ENCODE data around the gene SNAPC4. TPM values are rescaled to one million over a fixed set of nuclear protein-coding genes. Genes with fewer than 3 reads are reported as not detected.

The SNAPC4 gene
- total and polyA plus RNA-seq, 9 of the 15 experiments (the other 6 are each of a cell fraction or from before 2014, with no cell fraction given) = 0.21 to 21.8 (median 8.8) TPM

GRCh38 chr9:136430588-136431234, 30.7 kb upstream of the SNAPC4 start:
- Histone ChIP-seq H3K9me3 (replicated peaks; ENCODE audit: control insufficient read depth, insufficient read depth, low read depth, low read length) (no peaks in the 10 kb centered on the region), H2AFZ (ENCODE audit: low read depth, low read length) (no peak overlapping the region), H3K9ac (ENCODE audit: insufficient read depth in 1 of 2, low read depth in 2 of 2, low read length in 2 of 2) (peak overlapping the region in 1 of 2 experiments; percentile 45; a peak in 1 of 4 replicates), H3K36me3 (ENCODE audit: control insufficient read depth, insufficient read depth, low read length) (peaks cover 55% of the 10 kb centered on the region; the same call in 2 of the 3 replicates), H3K4me3 (no peak overlapping the region), H4K20me1 (replicated peaks; ENCODE audit: control insufficient read depth, insufficient read depth, low read length) (0 out of 2 replicates have a peak, but pooled peaks cover 3% of the 10 kb centered on the region), H3K9me1 (ENCODE audit: control insufficient read depth, insufficient read depth, low read length) (peaks cover 9% of the 10 kb centered on the region), H3K27ac (ENCODE audit: extremely low read depth, low read depth, low read length) (no peak overlapping the region), H3K4me2 (ENCODE audit: insufficient read depth, low read length) (no peak overlapping the region), H3K4me1 (replicated peaks in 1 of 2; ENCODE audit: control insufficient read depth in 2 of 2, insufficient read depth in 2 of 2, low read length in 2 of 2) (peaks cover 0 to 31% of the 10 kb centered on the region in 2 experiments; a peak in 2 of 5 replicates), H3K79me2 (ENCODE audit: control insufficient read depth, insufficient read depth, low read length) (peaks cover 10% of the 10 kb centered on the region), H3K27me3 (ENCODE audit: control insufficient read depth in 2 of 2, insufficient read depth in 2 of 2, low read length in 2 of 2) (no peaks in the 10 kb centered on the region)
- FAIRE-seq (no peak), DNase-seq (ENCODE audit: extremely low read depth in 1 of 4, low spot score in 3 of 4) (no peak), ATAC-seq (no peak)
- in situ Hi-C loops (cut with MboI) = no loop called here
- POLR2A ChIA-PET = interaction anchor here (0.6 to 1.5 kb wide), 2 partner anchors 14 to 892 kb away, joined by 3 to 4 read pairs; no protein-coding TSS in a partner anchor
- TF ChIP-seq ZBTB33 (CRISPR knock-in tag; IDR thresholded peaks at IDR 0.05) (peak; percentile 3; the same call in 1 of the 2 replicates), POLR2G (IDR thresholded peaks at IDR 0.05; ENCODE audit: low read depth, low read length) (0 out of 2 replicates have a peak, but pooled peaks have one; percentile 3), AFF4 (CRISPR knock-in tag; IDR thresholded peaks at IDR 0.05) (no peak)
- WGBS (ENCODE audit: insufficient coverage, low coverage, missing lambda C conversion rate) = 94% methylated on average over 24 of the region's 29 CpGs
- CTCF ChIA-PET (ENCODE audit: low intra/inter-chr PET ratio) = no interaction called here
- no TSS peak for BruUV-seq (replicated peaks)
- intact Hi-C loops (cut with micrococcal nuclease) = no loop called here
